Osteocyte (in vitro differentiated cells): Measurements from ENCODE around the gene CHMP4B. TPM values are rescaled to one million over a fixed set of nuclear protein-coding genes. Genes with fewer than 3 reads are reported as not detected.

Source experiments
- DNase-seq: peaks from one replicate; pipeline ENCODE4 v3.0.0; 2021; ENCODE audit warnings: mixed read lengths; ENCODE audit not compliant: unreplicated experiment; ENCODE audit errors: extremely low spot score
- H3K27ac Mint-ChIP-seq: one replicate; pipeline ENCODE4 v1.8.0; 2021; ENCODE audit warnings: mild to moderate bottlenecking, mixed read lengths; ENCODE audit not compliant: unreplicated experiment
- H3K27me3 Mint-ChIP-seq: one replicate; pipeline ENCODE4 v1.8.0; 2021; ENCODE audit warnings: mixed read lengths; ENCODE audit not compliant: unreplicated experiment
- H3K36me3 Mint-ChIP-seq: one replicate; pipeline ENCODE4 v1.8.0; 2021; ENCODE audit warnings: mixed read lengths; ENCODE audit not compliant: unreplicated experiment
- H3K4me1 Mint-ChIP-seq: one replicate; pipeline ENCODE4 v1.8.0; 2021; ENCODE audit warnings: mixed read lengths; ENCODE audit not compliant: unreplicated experiment
- H3K4me3 Mint-ChIP-seq: one replicate; pipeline ENCODE4 v1.8.0; 2021; ENCODE audit warnings: mild to moderate bottlenecking, moderate library complexity, mixed read lengths; ENCODE audit not compliant: unreplicated experiment
- H3K9me3 Mint-ChIP-seq: one replicate; pipeline ENCODE4 v1.8.0; 2021; ENCODE audit warnings: mixed read lengths; ENCODE audit not compliant: unreplicated experiment
- CTCF ChIP-seq: fragments of 200-600 bp; sonication (generic); IDR thresholded peaks from 2 replicates; pipeline ENCODE4 v1.5.0; 2021; ENCODE audit warnings: antibody characterized with exemption, mild to moderate bottlenecking, moderate library complexity
- total RNA-seq: library from RNA; stranded (reverse); gene quantifications from 2 replicates; pipeline ENCODE4 v1.2.1, GENCODE V29; 2021

The CHMP4B gene
- total RNA-seq, 1 donor from 2014 or later: 92.5 TPM

- TF ChIP-seq CTCF: no peak
- DNase-seq: no peak
- H3K4me3 Mint-ChIP-seq: no peak overlapping the region
Observed at GRCh38 chr20:33852626-33853506, 41.7 kb downstream of the CHMP4B start.

GRCh38 chr20:33853507-33853813 lies 42.3 kb downstream of the CHMP4B start:
- H3K4me3 Mint-ChIP-seq: no peak overlapping the region
- no peaks in the 10 kb centered on the region for H3K9me3 Mint-ChIP-seq
- H3K36me3 Mint-ChIP-seq: peaks cover 32% of the 10 kb centered on the region

More at GRCh38 chr20:33852626-33853506, 41.7 kb downstream of the CHMP4B start:
- H3K9me3 Mint-ChIP-seq: no peaks in the 10 kb centered on the region
- H3K4me1 Mint-ChIP-seq: no peaks in the 10 kb centered on the region
- H3K27me3 Mint-ChIP-seq: no peaks in the 10 kb centered on the region
- peaks cover 32% of the 10 kb centered on the region for H3K36me3 Mint-ChIP-seq
- no peak overlapping the region for H3K27ac Mint-ChIP-seq

GRCh38 chr20:33857722-33858563 lies 46.8 kb downstream of the CHMP4B start:
- H3K9me3 Mint-ChIP-seq: no peaks in the 10 kb centered on the region
- no peak overlapping the region for H3K4me3 Mint-ChIP-seq
- no peak overlapping the region for H3K27ac Mint-ChIP-seq
- no peak for TF ChIP-seq CTCF
- H3K36me3 Mint-ChIP-seq: peaks cover 17% of the 10 kb centered on the region
- no peaks in the 10 kb centered on the region for H3K4me1 Mint-ChIP-seq
- H3K27me3 Mint-ChIP-seq: no peaks in the 10 kb centered on the region
- DNase-seq: no peak

More at GRCh38 chr20:33853507-33853813, 42.3 kb downstream of the CHMP4B start:
- no peak overlapping the region for H3K27ac Mint-ChIP-seq
- H3K27me3 Mint-ChIP-seq: no peaks in the 10 kb centered on the region
- no peak for TF ChIP-seq CTCF
- no peaks in the 10 kb centered on the region for H3K4me1 Mint-ChIP-seq
- no peak for DNase-seq

- Mint-ChIP-seq H3K27ac (no peak overlapping the region), H3K9me3 (no peaks in the 10 kb centered on the region), H3K4me3 (no peak overlapping the region), H3K27me3 (no peaks in the 10 kb centered on the region), H3K36me3 (peaks cover 12% of the 10 kb centered on the region), H3K4me1 (no peaks in the 10 kb centered on the region)
- TF ChIP-seq CTCF: no peak
- DNase-seq: no peak
Observed at GRCh38 chr20:33858666-33859065, 47.5 kb downstream of the CHMP4B start.

- no peak for TF ChIP-seq CTCF
- Mint-ChIP-seq H3K4me3 (no peak overlapping the region), H3K4me1 (no peaks in the 10 kb centered on the region), H3K27me3 (no peaks in the 10 kb centered on the region), H3K9me3 (no peaks in the 10 kb centered on the region), H3K27ac (no peak overlapping the region), H3K36me3 (peaks cover 8% of the 10 kb centered on the region)
- DNase-seq: no peak
Observed at GRCh38 chr20:33859157-33859695, 48.1 kb downstream of the CHMP4B start.
